ENCODE measurements around the gene CANX. TPM values are rescaled to one million over a fixed set of nuclear protein-coding genes. Genes with fewer than 3 reads are reported as not detected.
A peak's percentile ranks its signal among the peaks of the same experiment; 100 is the strongest.
"Not testable (repeated sequence)": the region's sequence is repeated elsewhere in the genome, so short reads cannot be mapped to it uniquely, and the experiment has no call there.

The CANX gene, protein sequence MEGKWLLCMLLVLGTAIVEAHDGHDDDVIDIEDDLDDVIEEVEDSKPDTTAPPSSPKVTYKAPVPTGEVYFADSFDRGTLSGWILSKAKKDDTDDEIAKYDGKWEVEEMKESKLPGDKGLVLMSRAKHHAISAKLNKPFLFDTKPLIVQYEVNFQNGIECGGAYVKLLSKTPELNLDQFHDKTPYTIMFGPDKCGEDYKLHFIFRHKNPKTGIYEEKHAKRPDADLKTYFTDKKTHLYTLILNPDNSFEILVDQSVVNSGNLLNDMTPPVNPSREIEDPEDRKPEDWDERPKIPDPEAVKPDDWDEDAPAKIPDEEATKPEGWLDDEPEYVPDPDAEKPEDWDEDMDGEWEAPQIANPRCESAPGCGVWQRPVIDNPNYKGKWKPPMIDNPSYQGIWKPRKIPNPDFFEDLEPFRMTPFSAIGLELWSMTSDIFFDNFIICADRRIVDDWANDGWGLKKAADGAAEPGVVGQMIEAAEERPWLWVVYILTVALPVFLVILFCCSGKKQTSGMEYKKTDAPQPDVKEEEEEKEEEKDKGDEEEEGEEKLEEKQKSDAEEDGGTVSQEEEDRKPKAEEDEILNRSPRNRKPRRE
- 100 to 1,000 TPM; 531 to 534 TPM for total RNA-seq

DNA sequence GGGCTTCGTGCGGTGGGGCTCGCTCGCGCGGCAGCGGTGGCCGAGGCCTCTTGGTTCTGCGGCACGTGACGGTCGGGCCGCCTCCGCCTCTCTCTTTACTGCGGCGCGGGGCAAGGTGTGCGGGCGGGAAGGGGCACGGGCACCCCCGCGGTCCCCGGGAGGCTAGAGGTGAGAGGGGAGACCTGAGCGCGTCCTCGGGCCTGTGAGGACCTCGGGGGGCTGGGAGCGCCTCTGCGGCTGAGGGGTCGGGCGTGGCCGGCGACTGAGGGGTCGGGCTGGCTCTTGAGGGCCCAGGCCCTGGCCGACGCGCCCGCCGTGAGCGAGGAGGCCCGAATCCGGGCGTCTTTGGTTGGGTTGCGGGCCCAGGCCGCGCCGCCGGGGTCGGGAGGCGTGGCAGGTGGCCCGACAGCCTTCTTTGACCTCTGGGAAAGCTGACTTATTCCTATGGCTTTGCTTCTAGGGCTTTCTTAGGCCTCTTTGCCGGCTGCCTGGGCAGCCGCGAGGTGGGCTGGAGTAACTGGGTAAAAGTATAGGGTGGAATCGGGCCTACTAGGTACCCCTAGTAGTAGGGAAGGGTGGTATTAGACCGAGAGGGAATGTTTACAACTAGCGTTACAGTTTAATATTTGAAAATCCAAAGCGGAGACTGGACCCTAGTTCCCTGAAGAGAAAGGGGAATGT lies at the start of gene CANX:
Gene CANX (plus strand): TSS at position 33 of the 681 bp plus-strand sequence. CDS start 6,715 bp downstream, outside the sequence.
- intact Hi-C loops (cut with micrococcal nuclease) = loop anchor here (1.0 to 5.0 kb wide), 9 partner anchors 21 to 1523 kb away; partner anchors contain the start of genes HNRNPH1, MAML1, RUFY1 and TRIM41
- H3K9me3 Mint-ChIP-seq = no peaks in the 10 kb centered on the region
- POLR2A ChIA-PET = interaction anchor here (0.6 to 2.4 kb wide), 7 partner anchors 10 to 1474 kb away, joined by 3 to 21 read pairs (median 4); partner anchors contain the start of genes HNRNPH1, MAML1 and SQSTM1
- H3K27me3 Mint-ChIP-seq = no peaks in the 10 kb centered on the region
- H3K27ac Mint-ChIP-seq = peak within 1 kb of the TSS; percentile 98
- H3K4me1 Mint-ChIP-seq (ENCODE audit: low read depth) = peaks cover 43% of the 10 kb centered on the region
- peak within 1 kb of the TSS; percentile 97 for H3K4me3 Mint-ChIP-seq
- DNase-seq = no peak
- CTCF ChIA-PET = interaction anchor here (2.9 kb wide), 1 partner anchor 19 kb away, joined by 9 read pairs; the partner anchor contains the start of gene CBY3
- peaks cover 38% of the 10 kb centered on the region for H3K36me3 Mint-ChIP-seq

DNA sequence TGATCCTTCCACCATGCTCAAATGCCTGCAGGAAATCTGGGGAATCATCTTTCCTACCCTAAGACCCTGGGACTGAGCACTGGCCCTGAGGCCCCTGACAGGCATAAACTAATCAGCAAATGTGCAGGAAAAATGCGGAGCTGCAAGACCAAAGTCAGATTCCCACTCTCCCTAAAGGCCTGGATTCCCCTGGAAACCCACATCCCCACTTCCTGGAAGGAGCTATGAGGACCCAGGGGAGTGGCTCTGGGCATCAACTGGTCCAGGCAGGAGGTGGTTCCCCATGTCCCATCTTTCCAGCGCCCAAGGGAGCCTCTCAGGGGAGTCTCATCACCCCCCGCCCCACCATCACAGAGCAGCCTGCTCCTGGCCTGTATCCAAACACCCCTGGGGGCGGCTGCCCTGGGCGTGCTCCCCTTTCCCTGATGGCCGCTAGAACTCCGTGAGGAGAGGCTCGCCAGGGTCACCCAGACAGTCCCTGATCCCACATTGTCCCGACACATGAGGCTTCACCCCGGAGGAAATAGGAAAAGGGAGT lies 49.5 kb upstream of the CANX start:
- H3K27me3 Mint-ChIP-seq; CTCF ChIA-PET; DNase-seq; H3K4me1 Mint-ChIP-seq (ENCODE audit: low read depth); intact Hi-C loops (cut with micrococcal nuclease); POLR2A ChIA-PET; H3K27ac Mint-ChIP-seq; H3K4me3 Mint-ChIP-seq; H3K36me3 Mint-ChIP-seq; H3K9me3 Mint-ChIP-seq: not testable (repeated sequence)

DNA sequence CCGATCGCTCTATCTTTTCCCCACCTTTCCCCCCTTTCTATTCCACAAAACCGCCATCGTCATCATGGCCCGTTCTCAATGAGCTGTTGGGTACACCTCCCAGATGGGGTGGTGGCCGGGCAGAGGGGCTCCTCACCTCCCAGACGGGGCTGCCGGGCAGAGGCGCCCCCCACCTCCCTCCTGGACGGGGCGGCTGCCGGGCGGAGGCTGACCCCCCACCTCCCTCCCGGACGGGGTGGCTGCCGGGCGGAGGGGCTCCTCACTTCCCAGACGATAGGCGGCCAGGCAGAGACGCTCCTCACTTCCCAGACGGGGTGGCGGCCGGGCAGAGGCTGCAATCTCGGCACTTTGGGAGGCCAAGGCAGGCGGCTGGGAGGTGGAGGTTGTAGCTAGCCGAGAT lies 48.5 kb upstream of the CANX start:
- DNase-seq; H3K4me3 Mint-ChIP-seq; H3K36me3 Mint-ChIP-seq; POLR2A ChIA-PET; H3K27ac Mint-ChIP-seq; H3K27me3 Mint-ChIP-seq; H3K9me3 Mint-ChIP-seq; intact Hi-C loops (cut with micrococcal nuclease); CTCF ChIA-PET; H3K4me1 Mint-ChIP-seq (ENCODE audit: low read depth): not testable (repeated sequence)

DNA sequence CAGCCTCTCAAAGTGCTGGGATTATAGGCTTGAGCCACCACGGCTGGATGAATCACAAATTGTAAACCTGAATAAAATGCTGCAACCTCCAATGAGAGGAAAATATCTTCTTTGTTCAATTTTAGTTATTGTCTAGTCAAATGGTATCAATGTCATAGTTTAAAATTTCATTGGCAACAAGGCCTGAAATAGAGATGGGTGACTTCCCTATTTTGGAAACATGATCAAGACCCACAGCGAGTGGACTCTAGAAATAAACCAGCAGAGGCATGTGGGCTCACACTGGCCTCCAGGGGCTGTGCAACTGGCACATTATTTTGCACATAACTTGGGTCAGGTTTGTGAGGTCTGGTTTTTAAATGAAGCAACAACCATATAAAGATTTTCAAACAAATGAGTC lies 45.6 kb upstream of the CANX start:
- DNase-seq; CTCF ChIA-PET; POLR2A ChIA-PET; H3K27me3 Mint-ChIP-seq; intact Hi-C loops (cut with micrococcal nuclease); H3K4me3 Mint-ChIP-seq; H3K4me1 Mint-ChIP-seq (ENCODE audit: low read depth); H3K36me3 Mint-ChIP-seq; H3K9me3 Mint-ChIP-seq; H3K27ac Mint-ChIP-seq: not testable (repeated sequence)

DNA sequence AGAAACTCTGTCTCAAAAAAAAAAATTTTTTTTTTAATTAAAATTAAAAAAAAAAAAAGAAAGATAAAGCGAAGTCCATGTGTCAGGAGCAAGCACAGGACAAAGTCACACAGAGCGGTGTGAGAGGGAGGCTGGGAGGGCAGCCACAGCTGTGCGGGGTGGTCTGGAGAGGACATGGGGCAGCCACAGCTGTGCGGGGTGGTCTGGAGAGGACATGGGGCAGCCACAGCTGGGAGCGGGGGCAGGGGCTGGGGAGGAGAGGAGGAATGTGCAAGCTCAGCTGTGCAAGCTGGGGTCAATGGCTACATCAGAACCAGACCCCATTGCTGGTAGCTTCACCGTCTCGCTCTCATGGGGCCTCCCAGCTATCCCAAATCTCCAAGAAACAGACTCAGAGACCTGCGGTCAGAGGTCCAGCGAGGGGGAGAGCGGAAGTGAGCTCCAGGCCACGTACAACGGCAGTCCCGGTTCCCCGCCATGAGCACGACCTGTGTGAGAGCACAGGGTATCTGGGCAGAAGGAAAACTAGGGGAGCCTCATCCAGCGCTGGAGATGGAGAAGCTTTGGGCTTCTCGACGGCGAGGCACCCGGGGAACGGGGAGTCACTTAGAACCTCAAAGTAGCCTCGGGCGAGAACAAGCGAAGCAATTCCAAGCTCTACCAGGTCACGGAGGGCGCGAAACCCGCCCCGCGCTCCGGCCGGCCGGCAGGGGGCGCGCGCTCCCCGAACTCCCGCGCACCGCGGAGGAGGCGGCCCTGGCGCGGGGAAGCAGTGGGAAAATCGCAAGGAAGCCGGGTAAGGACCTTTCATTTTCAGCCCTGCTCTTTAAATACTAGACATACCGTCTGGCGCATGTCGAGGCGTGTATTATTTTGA lies 41.2 kb upstream of the CANX start:
- not testable (repeated sequence) for H3K4me3 Mint-ChIP-seq

DNA sequence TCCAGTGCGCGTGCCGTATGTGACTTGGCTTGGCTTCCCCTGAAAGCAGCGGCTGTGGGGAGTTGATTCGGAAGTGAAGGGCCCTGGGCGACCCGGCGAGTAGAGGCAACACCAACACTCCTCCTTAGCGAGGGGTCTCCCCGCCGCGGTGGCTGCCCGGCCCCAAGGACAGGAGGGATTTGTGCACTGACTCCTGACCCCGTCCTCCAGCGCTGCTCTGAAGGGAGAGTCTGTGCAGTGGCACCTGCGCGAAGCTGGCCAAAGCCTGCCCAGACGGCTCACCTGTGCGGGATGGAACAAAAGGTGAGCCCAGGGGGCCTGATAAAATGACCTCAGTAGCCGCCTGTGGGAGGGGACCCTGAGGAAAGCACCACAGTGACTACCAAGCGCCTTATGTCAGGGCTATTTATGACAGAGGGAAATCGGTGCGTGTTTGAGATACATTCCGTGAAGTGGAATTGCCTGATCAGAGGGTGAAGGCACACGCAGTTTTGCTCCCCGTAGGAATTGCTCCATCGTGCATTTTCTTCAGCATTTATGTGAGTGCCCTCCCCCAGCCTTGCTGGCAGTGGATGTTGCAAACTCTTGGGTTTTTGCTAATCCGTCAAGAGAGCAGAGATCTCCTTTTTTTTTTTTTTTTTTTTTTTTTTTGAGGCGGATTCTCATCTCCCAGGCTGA lies 40.4 kb upstream of the CANX start:
- H3K4me1 Mint-ChIP-seq (ENCODE audit: low read depth); H3K27ac Mint-ChIP-seq; H3K36me3 Mint-ChIP-seq; DNase-seq; H3K9me3 Mint-ChIP-seq; H3K27me3 Mint-ChIP-seq; intact Hi-C loops (cut with micrococcal nuclease): not testable (repeated sequence)
- ChIA-PET POLR2A (interaction anchor here (0.6 kb wide), 1 partner anchor 94 kb away, joined by 3 read pairs; no protein-coding TSS in a partner anchor), CTCF (interaction anchor here (1.7 kb wide), 1 partner anchor 21 kb away, joined by 4 read pairs; no protein-coding TSS in a partner anchor)
- peak overlapping the region; percentile 75 for H3K4me3 Mint-ChIP-seq

More for the DNA sequence above, 41.2 kb upstream of the CANX start:
- DNase-seq; intact Hi-C loops (cut with micrococcal nuclease); H3K4me1 Mint-ChIP-seq (ENCODE audit: low read depth); POLR2A ChIA-PET; H3K36me3 Mint-ChIP-seq; H3K27ac Mint-ChIP-seq; H3K9me3 Mint-ChIP-seq; H3K27me3 Mint-ChIP-seq; CTCF ChIA-PET: not testable (repeated sequence)

DNA sequence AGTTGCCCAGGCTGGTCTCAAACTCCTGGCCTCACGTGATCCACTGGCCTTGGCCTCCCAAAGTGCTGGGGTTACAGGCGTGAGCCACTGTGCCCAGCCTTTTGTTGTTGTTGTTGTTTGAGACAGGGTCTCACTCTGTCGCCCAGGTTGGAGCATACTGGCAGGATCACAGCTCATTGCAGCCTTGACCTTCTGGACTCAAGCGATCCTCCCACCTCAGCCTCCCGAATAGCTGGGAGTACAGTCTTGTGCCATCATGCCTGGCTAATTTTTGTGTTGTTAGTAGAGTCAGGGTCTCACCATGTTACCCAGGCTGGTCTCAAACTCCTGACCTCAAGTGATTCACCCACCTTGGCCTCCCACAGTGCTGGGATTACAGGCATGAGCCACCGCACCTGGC lies 37.1 kb upstream of the CANX start:
- H3K27ac Mint-ChIP-seq; DNase-seq; H3K27me3 Mint-ChIP-seq; intact Hi-C loops (cut with micrococcal nuclease); H3K4me1 Mint-ChIP-seq (ENCODE audit: low read depth); H3K4me3 Mint-ChIP-seq; H3K36me3 Mint-ChIP-seq; H3K9me3 Mint-ChIP-seq; CTCF ChIA-PET; POLR2A ChIA-PET: not testable (repeated sequence)

DNA sequence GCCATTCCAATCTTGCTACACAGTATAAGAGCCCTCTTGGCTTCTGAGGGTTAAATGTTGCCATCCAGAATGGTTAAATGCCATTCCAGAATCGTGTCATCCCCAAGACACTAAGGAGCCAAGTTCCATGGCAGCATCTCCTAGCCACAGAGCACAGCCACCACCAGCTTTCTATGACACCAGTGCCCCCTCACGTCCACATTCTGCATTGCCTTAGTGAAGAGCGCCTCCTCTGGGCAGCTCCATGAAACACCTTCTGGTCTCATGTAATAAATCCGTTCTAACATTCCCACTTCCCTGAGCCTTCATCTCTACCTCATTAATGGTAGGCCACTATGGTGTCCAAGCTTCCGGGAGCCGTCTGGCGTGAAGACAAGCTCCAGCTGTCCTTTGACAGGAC lies 30.4 kb upstream of the CANX start:
- DNase-seq = peak; percentile 59
- H3K27ac Mint-ChIP-seq = no peak overlapping the region
- no peaks in the 10 kb centered on the region for H3K27me3 Mint-ChIP-seq
- no peaks in the 10 kb centered on the region for H3K36me3 Mint-ChIP-seq
- ChIA-PET POLR2A (interaction anchor here (1.6 kb wide), 1 partner anchor 45 kb away, joined by 3 read pairs; the partner anchor contains the start of gene HNRNPH1), CTCF (interaction anchor here (0.6 to 1.2 kb wide), 7 partner anchors 9 to 71 kb away, joined by 3 to 4 read pairs (median 3); no protein-coding TSS in a partner anchor)
- H3K4me1 Mint-ChIP-seq (ENCODE audit: low read depth) = no peaks in the 10 kb centered on the region
- no peaks in the 10 kb centered on the region for H3K9me3 Mint-ChIP-seq
- intact Hi-C loops (cut with micrococcal nuclease) = no loop called here
- H3K4me3 Mint-ChIP-seq = no peak overlapping the region

DNA sequence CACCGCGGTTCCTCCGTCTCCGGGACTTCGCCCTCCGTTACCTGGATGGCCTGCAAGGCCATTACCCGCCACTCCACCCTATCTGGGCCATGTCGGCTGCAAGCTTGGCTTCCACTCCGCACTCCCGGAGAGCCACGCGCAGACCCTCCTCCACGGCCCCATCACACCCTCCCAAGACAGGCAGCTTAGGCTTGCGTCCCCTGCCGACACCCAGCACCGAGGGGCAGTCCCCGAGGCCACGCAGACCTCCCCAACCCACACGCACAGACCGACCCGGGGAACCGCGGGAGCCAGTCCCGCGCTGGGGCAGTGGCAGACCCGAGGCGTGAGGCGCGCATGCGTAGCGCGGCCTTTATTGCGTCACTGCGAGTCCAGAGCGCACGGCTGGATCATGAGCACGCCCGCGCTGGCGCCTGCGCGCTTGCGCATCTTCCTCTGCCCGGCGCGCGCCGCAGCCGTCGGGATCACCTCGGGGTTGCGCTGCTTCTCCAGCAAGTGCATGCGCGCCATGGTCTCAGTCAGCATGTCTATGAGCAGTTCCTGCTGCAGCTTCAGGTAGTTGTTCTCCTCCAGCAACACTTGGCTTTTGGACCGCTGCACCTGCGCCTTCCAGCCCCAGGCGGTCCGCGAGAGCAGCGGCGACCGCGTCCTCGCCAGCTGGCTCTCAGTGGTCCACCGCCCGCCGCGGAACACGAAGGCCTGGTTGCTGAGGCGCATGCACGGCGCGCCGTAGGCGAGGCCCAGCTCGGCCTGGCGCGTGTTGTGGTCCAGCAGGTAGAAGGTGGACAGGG lies 20.3 kb upstream of the CANX start:
- H3K27ac Mint-ChIP-seq = peak overlapping the region; percentile 93
- H3K9me3 Mint-ChIP-seq = no peaks in the 10 kb centered on the region
- CTCF ChIA-PET = interaction anchor here (0.5 to 2.4 kb wide), 7 partner anchors 10 to 119 kb away, joined by 3 to 12 read pairs (median 3); partner anchors contain the start of gene HNRNPH1
- H3K27me3 Mint-ChIP-seq = no peaks in the 10 kb centered on the region
- DNase-seq = peak; percentile 96
- H3K36me3 Mint-ChIP-seq = peaks cover 28% of the 10 kb centered on the region
- POLR2A ChIA-PET = interaction anchor here (0.5 to 3.7 kb wide), 15 partner anchors 9 to 231 kb away, joined by 3 to 45 read pairs (median 3); partner anchors contain the start of genes CANX, HNRNPH1, MAML1 and RUFY1
- H3K4me1 Mint-ChIP-seq (ENCODE audit: low read depth) = peaks cover 24% of the 10 kb centered on the region
- H3K4me3 Mint-ChIP-seq = peak overlapping the region; percentile 94
- intact Hi-C loops (cut with micrococcal nuclease) = loop anchor here (1.0 to 5.0 kb wide), 4 partner anchors 20 to 124 kb away; partner anchors contain the start of genes CANX, HNRNPH1 and MAML1
